HL-60 (cell line): ENCODE measurements around the gene FBXL2.

ENCODE experiments used
- CTCF ChIP-seq: IDR thresholded peaks from one replicate; pipeline ENCODE4 v1.5.1; 2011; ENCODE audit warnings: low read length, control low read depth, inconsistent platforms; ENCODE audit not compliant: insufficient read depth
- GABPA ChIP-seq: IDR thresholded peaks from 2 replicates; pipeline ENCODE4 v1.6.1; 2012; ENCODE audit warnings: low read depth
- POLR2AphosphoS5 ChIP-seq: IDR thresholded peaks from 2 replicates; pipeline ENCODE4 v1.6.1; 2012; ENCODE audit warnings: low read depth
- SPI1 ChIP-seq: IDR thresholded peaks from 2 replicates; pipeline ENCODE4 v1.6.1; 2012; ENCODE audit warnings: low read depth, mild to moderate bottlenecking, borderline replicate concordance
- TF ChIP-seq, protein P1 (sequence below): IDR thresholded peaks from 2 replicates; pipeline ENCODE4 v1.6.1; 2012; ENCODE audit warnings: low read depth; ENCODE audit not compliant: insufficient replicate concordance

GRCh38 chr3:33334364-33334763 lies 57.1 kb downstream of the FBXL2 start:
- TF ChIP-seq, protein P1, sequence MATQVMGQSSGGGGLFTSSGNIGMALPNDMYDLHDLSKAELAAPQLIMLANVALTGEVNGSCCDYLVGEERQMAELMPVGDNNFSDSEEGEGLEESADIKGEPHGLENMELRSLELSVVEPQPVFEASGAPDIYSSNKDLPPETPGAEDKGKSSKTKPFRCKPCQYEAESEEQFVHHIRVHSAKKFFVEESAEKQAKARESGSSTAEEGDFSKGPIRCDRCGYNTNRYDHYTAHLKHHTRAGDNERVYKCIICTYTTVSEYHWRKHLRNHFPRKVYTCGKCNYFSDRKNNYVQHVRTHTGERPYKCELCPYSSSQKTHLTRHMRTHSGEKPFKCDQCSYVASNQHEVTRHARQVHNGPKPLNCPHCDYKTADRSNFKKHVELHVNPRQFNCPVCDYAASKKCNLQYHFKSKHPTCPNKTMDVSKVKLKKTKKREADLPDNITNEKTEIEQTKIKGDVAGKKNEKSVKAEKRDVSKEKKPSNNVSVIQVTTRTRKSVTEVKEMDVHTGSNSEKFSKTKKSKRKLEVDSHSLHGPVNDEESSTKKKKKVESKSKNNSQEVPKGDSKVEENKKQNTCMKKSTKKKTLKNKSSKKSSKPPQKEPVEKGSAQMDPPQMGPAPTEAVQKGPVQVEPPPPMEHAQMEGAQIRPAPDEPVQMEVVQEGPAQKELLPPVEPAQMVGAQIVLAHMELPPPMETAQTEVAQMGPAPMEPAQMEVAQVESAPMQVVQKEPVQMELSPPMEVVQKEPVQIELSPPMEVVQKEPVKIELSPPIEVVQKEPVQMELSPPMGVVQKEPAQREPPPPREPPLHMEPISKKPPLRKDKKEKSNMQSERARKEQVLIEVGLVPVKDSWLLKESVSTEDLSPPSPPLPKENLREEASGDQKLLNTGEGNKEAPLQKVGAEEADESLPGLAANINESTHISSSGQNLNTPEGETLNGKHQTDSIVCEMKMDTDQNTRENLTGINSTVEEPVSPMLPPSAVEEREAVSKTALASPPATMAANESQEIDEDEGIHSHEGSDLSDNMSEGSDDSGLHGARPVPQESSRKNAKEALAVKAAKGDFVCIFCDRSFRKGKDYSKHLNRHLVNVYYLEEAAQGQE, result no peak
- TF ChIP-seq CTCF (no peak), GABPA (no peak), SPI1 (no peak), POLR2AphosphoS5 (no peak)
